ENCODE results near the gene ELF5.

Gene ELF5

DNA sequence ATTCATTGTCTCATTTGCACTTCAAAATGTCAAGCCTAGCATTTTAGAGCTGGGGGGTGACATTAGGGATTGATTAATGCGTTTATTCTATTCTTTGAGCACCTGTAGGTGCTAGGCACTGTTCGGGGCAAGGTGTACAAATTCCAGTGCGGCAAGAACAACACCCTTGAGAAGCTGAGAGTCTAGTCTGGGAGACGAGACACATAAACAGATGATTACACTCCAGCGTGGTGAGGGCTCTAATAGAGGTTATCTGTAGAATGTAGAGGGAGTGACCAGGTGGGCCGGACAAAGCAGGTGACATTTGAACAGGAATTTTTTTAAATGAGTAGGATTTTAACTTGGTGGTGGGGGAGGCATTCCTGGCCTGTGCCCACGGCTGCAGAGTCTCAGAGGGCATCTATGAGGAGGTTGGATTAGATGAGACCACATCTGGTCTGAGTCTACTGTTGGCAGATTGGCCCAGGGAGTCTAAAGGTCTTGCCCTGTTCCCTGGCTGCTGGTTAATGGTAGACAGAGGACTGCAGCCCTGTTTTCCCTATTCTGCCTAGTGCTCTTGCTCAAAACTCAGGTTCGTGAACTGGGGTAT, 73.9 kb downstream of the ELF5 start:
- no peak for TF ChIP-seq CTCF (IDR thresholded peaks at IDR 0.05)

DNA sequence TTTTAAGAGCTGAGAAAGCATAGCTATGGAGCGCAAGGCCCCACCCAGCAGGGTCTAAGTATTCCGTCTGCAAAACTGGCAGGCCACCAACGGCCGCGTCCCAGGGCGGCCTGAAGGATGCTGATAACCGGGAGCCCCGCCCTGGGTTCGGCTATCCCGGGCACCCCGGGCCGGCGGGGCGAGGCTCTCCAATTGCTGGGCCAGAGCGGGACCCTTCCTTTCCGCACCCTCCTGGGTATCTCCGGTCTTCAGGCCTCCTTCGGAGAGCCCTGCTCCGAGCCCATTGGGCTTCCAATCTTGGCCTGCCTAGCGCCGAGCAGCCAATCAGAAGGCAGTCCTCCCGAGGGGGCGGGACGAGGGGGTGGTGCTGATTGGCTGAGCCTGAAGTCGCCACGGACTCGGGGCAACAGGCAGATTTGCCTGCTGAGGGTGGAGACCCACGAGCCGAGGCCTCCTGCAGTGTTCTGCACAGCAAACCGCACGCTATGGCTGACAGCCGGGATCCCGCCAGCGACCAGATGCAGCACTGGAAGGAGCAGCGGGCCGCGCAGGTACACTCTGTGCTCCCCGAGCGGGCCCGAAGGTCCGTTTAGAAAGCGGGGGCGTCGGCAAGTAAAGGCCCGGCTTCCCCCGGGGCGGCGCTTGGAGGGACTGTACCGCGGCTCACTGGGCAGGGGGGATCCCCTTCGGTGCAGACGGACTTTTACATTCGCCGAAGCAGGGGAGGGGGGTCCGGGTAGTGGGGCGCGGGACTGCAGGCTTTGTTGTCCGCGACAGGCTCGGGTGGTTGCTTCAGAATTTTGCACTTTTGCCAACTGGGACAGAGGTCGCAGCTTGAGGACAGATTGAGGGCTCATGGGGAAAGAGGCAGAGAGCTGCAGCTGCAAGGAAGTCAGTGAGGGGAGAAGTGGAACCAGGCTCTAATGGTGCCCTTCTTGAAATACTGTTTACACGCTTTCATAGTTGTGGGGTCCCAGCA, 74.8 kb downstream of the ELF5 start, which contains the start of gene CAT:
Gene CAT (plus strand): TSS at position 406 of the 979 bp plus-strand sequence. CDS start 80 bp downstream, at position 486.
- no peak for TF ChIP-seq CTCF (IDR thresholded peaks at IDR 0.05)

GRCh38 chr11:34437224-34438125, 76.1 kb downstream of the ELF5 start:
- TF ChIP-seq CTCF (IDR thresholded peaks at IDR 0.05), result no peak

- no peak for TF ChIP-seq CTCF (IDR thresholded peaks at IDR 0.05)
Observed at GRCh38 chr11:34433899-34434298, 79.7 kb downstream of the ELF5 start.

DNA sequence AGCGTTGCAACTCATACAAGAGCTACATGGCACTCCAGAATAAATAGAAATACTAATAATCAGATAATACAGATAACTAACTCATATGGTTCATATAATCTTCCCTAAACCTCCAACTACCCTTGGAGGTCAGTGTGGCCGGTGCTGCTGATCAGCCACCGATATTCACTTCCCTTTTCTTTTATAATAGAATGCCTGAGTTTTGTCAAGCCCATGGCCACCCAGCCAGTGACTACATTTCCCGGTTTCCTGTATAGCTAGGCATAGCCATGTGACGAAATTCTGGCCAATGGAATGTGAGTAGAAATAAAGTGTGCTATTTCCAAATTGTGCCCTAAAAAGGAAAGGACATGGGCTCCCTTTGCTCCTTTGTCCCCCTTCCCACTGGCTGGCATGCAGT, 80.8 kb downstream of the ELF5 start:
- TF ChIP-seq CTCF (IDR thresholded peaks at IDR 0.05), result no peak

DNA sequence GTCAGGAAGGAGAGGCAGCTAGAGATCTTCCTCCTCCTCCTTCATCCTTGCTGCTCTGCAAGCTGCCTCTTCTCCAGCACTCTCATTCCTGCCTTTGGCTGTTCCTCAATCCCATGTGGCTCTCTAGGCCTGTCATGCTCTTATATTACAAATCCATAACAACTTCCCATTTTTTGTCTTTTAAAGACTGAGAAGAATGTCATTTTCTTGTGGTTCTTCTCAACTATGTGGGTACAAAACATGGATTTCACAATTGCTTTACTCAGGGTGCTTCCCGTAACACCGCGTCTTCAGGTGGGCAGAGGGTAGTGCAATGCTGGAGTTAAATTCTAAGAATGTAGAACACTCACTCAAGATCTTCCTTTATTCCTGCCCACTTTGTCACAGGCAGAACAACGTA, 81.6 kb downstream of the ELF5 start:
- TF ChIP-seq CTCF (IDR thresholded peaks at IDR 0.05), result no peak

Measured in LNCAP (cell line).